Neural progenitor cell (in vitro differentiated cells): ENCODE results near the gene TRIO.

Experiments
- CTCF ChIP-seq: fragments of 200-600 bp; sonication (generic); IDR thresholded peaks from 2 replicates; pipeline ENCODE4 v1.5.1; 2017; ENCODE audit warnings: antibody characterized with exemption, mild to moderate bottlenecking
- EZH2phosphoT487 ChIP-seq: fragments of 200-600 bp; sonication (generic); IDR thresholded peaks from 2 replicates; pipeline ENCODE4 v1.6.1; 2017; ENCODE audit warnings: antibody characterized with exemption

GRCh38 chr5:14396066-14396465 lies 252.9 kb downstream of the TRIO start:
- TF ChIP-seq CTCF = no peak
- TF ChIP-seq EZH2phosphoT487 = no peak
